H1 (cell line): ENCODE results near the gene IRF2BP1. TPM values are rescaled to one million over a fixed set of nuclear protein-coding genes. Genes with fewer than 3 reads are reported as not detected.

Experiments used
- POLR2A ChIP-seq, 2 experiments: IDR thresholded peaks; 1 replicate in 1 of 2; 2 replicates in 1 of 2; pipeline ENCODE4 v1.6.1; 2011; ENCODE audit warnings: low read depth in 2 of 2, low read length in 2 of 2, mild to moderate bottlenecking in 2 of 2; ENCODE audit errors: control extremely low read depth in 1 of 2
- RNF2 ChIP-seq: fragments of 200-900, 300-1000 bp; sonication (generic); IDR thresholded peaks from 2 replicates; pipeline ENCODE4 v1.7.1; 2016; ENCODE audit warnings: borderline replicate concordance, low read depth, mild to moderate bottlenecking, antibody characterized with exemption, low read length; ENCODE audit not compliant: poor library complexity, severe bottlenecking; ENCODE audit errors: missing control alignments
- RXRA ChIP-seq: IDR thresholded peaks from 2 replicates; pipeline ENCODE4 v1.6.1; 2011; ENCODE audit warnings: low read depth, mild to moderate bottlenecking, low read length, moderate library complexity; ENCODE audit not compliant: insufficient read depth
- polyA plus RNA-seq, 7 experiments: library from polyadenylated mRNA; depleted of rRNA in 3 of 7; stranded (reverse) in 5 of 7; unstranded in 2 of 7; fragments of >200 nt in 5 of 7; fragments of 200-250 nt in 2 of 7; gene quantifications; 1 replicate in 5 of 7; 2 replicates in 1 of 7; 4 replicates in 1 of 7; pipeline versions ENCODE4 v1.2.1 to v1.2.3, GENCODE V29; 2011 to 2013; ENCODE audit warnings: missing spikeins in 2 of 7, mixed read lengths in 2 of 7
- total RNA-seq: library from RNA; stranded (reverse); fragmentation: NEBNext Ultra II Directional; extraction: Animal tissue kit (Norgen Biotek cat#: 25700); gene quantifications from 2 replicates; pipeline ENCODE4 v1.2.1, GENCODE V29; 2021

The IRF2BP1 gene
- total and polyA plus RNA-seq, 2 of the 8 experiments (the other 6 are each of a cell fraction or from before 2014, with no cell fraction given): 12.1 to 24.4 TPM

DNA sequence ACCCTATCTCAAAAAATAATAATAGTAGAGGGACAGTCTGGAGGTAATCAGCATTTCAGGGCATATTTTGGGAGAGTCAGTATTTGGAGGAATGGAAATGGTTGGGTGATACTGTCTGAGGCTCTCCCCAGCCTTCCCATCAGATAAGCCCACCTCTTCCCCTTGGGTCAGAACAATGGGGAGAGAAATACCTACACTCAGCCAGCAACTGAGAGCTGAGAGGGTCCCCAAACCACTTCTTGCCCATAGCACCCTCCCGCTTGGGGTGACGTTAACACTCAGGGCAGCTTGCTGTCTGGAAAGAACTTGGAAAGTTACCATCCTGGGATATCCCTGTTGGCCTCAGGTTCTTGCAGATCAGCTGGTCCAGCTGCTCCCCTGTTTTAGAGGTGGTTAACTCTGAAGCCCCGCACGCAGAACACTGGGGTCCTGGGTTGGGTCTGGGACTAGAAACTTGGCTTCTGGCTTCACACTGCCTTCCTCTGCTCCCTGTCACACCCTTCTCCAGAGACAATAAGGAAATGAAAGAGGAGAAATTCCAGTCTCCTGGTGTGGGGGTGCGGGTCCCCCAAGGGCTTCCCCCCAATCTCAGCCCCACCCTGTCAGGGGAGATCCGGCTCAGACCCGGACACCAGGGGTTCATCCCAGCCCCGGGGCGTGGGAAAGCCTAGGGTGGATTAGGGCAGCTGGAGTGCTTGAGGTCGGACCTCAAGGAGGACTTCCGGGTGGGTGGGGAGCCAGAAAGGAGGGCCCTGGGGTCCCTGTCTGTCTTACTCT is 19.4 kb downstream of the IRF2BP1 start (continued):
- TF ChIP-seq RNF2 (no peak), POLR2A (IDR thresholded peaks at IDR 0.05; ENCODE audit: control extremely low read depth in 1 of 2, low read depth in 2 of 2, low read length in 2 of 2) (no peak), RXRA (no peak)
